HG03575 (cell line): ENCODE results near the gene ASB1.
"Not testable (repeated sequence)": the region's sequence is repeated elsewhere in the genome, so short reads cannot be mapped to it uniquely, and the experiment has no call there.

Experiments
- ATAC-seq: cut with Tn5 transposase; IDR thresholded peaks from one replicate; pipeline ENCODE4 v1.9.1; 2021; ENCODE audit not compliant: unreplicated experiment, insufficient number of reproducible peaks, low FRiP score; ENCODE audit errors: extremely low read depth

Gene ASB1

GRCh38 chr2:238401551-238401950 is 25.2 kb upstream of the ASB1 start:
- ATAC-seq = no peak

- ATAC-seq = no peak
Measured at GRCh38 chr2:238403632-238404405, 22.9 kb upstream of the ASB1 start.

- no peak for ATAC-seq
Measured at GRCh38 chr2:238404406-238405216, 22.1 kb upstream of the ASB1 start.

- not testable (repeated sequence) for ATAC-seq
Measured at GRCh38 chr2:238405217-238405555, 21.5 kb upstream of the ASB1 start.

GRCh38 chr2:238406221-238406997 is 20.3 kb upstream of the ASB1 start:
- ATAC-seq = no peak

GRCh38 chr2:238406998-238407285 is 19.8 kb upstream of the ASB1 start:
- ATAC-seq = no peak

- ATAC-seq = no peak
Measured at GRCh38 chr2:238407566-238407965, 19.2 kb upstream of the ASB1 start.

- no peak for ATAC-seq
Measured at GRCh38 chr2:238408615-238409340, 17.9 kb upstream of the ASB1 start.

- no peak for ATAC-seq
Measured at GRCh38 chr2:238409341-238410199, 17.2 kb upstream of the ASB1 start.

GRCh38 chr2:238412067-238412767 is 14.5 kb upstream of the ASB1 start:
- ATAC-seq = no peak

GRCh38 chr2:238413368-238413767 is 13.4 kb upstream of the ASB1 start:
- ATAC-seq = no peak

GRCh38 chr2:238415036-238415764 is 11.5 kb upstream of the ASB1 start:
- ATAC-seq = no peak

GRCh38 chr2:238415893-238416292 is 10.8 kb upstream of the ASB1 start:
- ATAC-seq = no peak

- ATAC-seq = no peak
Measured at GRCh38 chr2:238418196-238418998, 8.3 kb upstream of the ASB1 start.

GRCh38 chr2:238418999-238419546 is 7.7 kb upstream of the ASB1 start:
- no peak for ATAC-seq

- no peak for ATAC-seq
Measured at GRCh38 chr2:238420442-238420841, 6.3 kb upstream of the ASB1 start.
